GM12878 (cell line): ENCODE results near the gene AP2A2. TPM values are rescaled to one million over a fixed set of nuclear protein-coding genes. Genes with fewer than 3 reads are reported as not detected.

Experiments used
- ATAC-seq: fragments of 200-7000 bp; cut with Tn5 transposase; 3 replicates; pipeline ENCODE4 v1.9.1; 2020; ENCODE audit warnings: mild to moderate bottlenecking, moderate library complexity
- BruUV-seq: library from RNA; stranded (reverse); fragments of 400-500 nt; replicated peaks from 2 replicates; lab custom pipeline; 2021; lab: Mats Ljungman, UMichigan
- CTCF ChIA-PET: fragments of 300-600 bp; sonication (Branson Sonifier 250); formaldehyde crosslinking; extraction: SDS; loops from one replicate; lab custom pipeline; 2021; ENCODE audit warnings: inconsistent platforms; lab: Yijun Ruan, JAX
- POLR2A ChIA-PET: fragments of 350-600 bp; formaldehyde crosslinking; extraction: SDS; loops from one replicate; lab custom pipeline; 2021; ENCODE audit warnings: inconsistent platforms; lab: Charles Lee
- RAD21 ChIA-PET: fragments of 300-600 bp; sonication (Branson Sonifier 250); formaldehyde crosslinking; loops from one replicate; lab custom pipeline; 2023; ENCODE audit warnings: antibody characterized with exemption; ENCODE audit not compliant: unreplicated experiment; lab: Charles Lee
- SMC1A ChIA-PET: fragments of 300-600 bp; sonication (Branson Sonifier 250); formaldehyde crosslinking; loops from one replicate; lab custom pipeline; 2023; ENCODE audit not compliant: unreplicated experiment, uncharacterized antibody; lab: Charles Lee
- DNase-seq: peaks from one replicate; pipeline ENCODE4 v3.0.0-alpha.2; 2011; ENCODE audit warnings: low read depth, low spot score
- FAIRE-seq: peaks from 3 replicates; lab custom pipeline; 2011; peaks lifted over from hg19 to GRCh38; lab: Jason Lieb, UNC
- H2AFZ ChIP-seq: 2 replicates; pipeline ENCODE4 v1.6.0; 2011; ENCODE audit warnings: low read depth, low read length, control low read depth; ENCODE audit not compliant: control insufficient read depth
- H3K27ac ChIP-seq: 2 replicates; pipeline ENCODE4 v1.5.1; 2011; ENCODE audit warnings: control low read depth; ENCODE audit not compliant: control insufficient read depth, insufficient read depth
- H3K27me3 ChIP-seq, 2 experiments: replicated peaks in 1 of 2; 2 replicates each; pipeline versions ENCODE4 v1.6.0 to v1.6.1; 2011; ENCODE audit warnings: low read length in 1 of 2; ENCODE audit not compliant: control insufficient read depth in 2 of 2, insufficient read depth in 2 of 2
- H3K36me3 ChIP-seq, 2 experiments: 2 replicates each; pipeline ENCODE4 v1.5.1; 2011; ENCODE audit warnings: low read length in 1 of 2; ENCODE audit not compliant: control insufficient read depth in 2 of 2, insufficient read depth in 2 of 2
- H3K4me1 ChIP-seq: 2 replicates; pipeline ENCODE4 v1.6.1; 2011; ENCODE audit warnings: mild to moderate bottlenecking, low read length, moderate library complexity, mixed read lengths; ENCODE audit not compliant: control insufficient read depth, insufficient read depth
- H3K4me2 ChIP-seq: 2 replicates; pipeline ENCODE4 v1.6.0; 2011; ENCODE audit warnings: control low read depth; ENCODE audit not compliant: control insufficient read depth, insufficient read depth
- H3K4me3 ChIP-seq: fragments of 200-600 bp; sonication (generic); 2 replicates; pipeline ENCODE4 v1.5.1; 2016
- H3K79me2 ChIP-seq: 2 replicates; pipeline ENCODE4 v1.6.0; 2011; ENCODE audit warnings: low read length; ENCODE audit not compliant: control insufficient read depth, insufficient read depth
- H3K9ac ChIP-seq: 2 replicates; pipeline ENCODE4 v1.8.0; 2011; ENCODE audit warnings: low read length, control low read depth, mixed read lengths; ENCODE audit not compliant: control insufficient read depth, insufficient read depth
- H3K9me3 ChIP-seq: replicated peaks from 3 replicates; pipeline ENCODE4 v1.5.1; 2011; ENCODE audit warnings: mild to moderate bottlenecking, low read length; ENCODE audit not compliant: control insufficient read depth, insufficient read depth
- H4K20me1 ChIP-seq: 2 replicates; pipeline ENCODE4 v1.6.0; 2011; ENCODE audit not compliant: control insufficient read depth, insufficient read depth
- CHD4 ChIP-seq: fragments of 200-600 bp; sonication (generic); IDR thresholded peaks from 2 replicates; pipeline ENCODE4 v1.6.1; 2016; ENCODE audit warnings: mild to moderate bottlenecking
- CTCF ChIP-seq, 3 experiments: IDR thresholded peaks in 2 of 3; conservative IDR thresholded peaks in 1 of 3; 2 replicates each; pipeline ENCODE4 v1.5.1; 2011; ENCODE audit warnings: low read depth in 3 of 3, low read length in 3 of 3, mild to moderate bottlenecking in 3 of 3, control low read depth in 2 of 3, moderate library complexity in 2 of 3, inconsistent platforms in 1 of 3, mixed read lengths in 1 of 3; ENCODE audit not compliant: control insufficient read depth in 2 of 3, insufficient read depth in 1 of 3; ENCODE audit errors: extremely low read depth in 1 of 3
- EZH2 ChIP-seq: IDR thresholded peaks from 2 replicates; pipeline ENCODE4 v1.6.1; 2012; ENCODE audit warnings: low read depth, mild to moderate bottlenecking, control low read depth, inconsistent platforms, low read length, borderline replicate concordance; ENCODE audit not compliant: control insufficient read depth
- FOS ChIP-seq: IDR thresholded peaks from 3 replicates; pipeline ENCODE4 v1.6.1; 2011; ENCODE audit warnings: borderline replicate concordance; ENCODE audit not compliant: insufficient read length; ENCODE audit errors: extremely low read depth
- GATAD2B ChIP-seq: fragments of 450-650 bp; conservative IDR thresholded peaks from 2 replicates; pipeline ENCODE4 v1.6.1; 2017; ENCODE audit warnings: low read depth, mild to moderate bottlenecking, moderate library complexity
- IRF5 ChIP-seq: fragments of 450-650 bp; IDR thresholded peaks from 2 replicates; pipeline ENCODE4 v1.6.1; 2017; ENCODE audit warnings: borderline replicate concordance
- MXI1 ChIP-seq: fragments of 150-350 bp; IDR thresholded peaks from 2 replicates; pipeline ENCODE4 v1.6.1; 2011; ENCODE audit warnings: low read depth, mild to moderate bottlenecking, inconsistent platforms, low read length, improper control_type of control experiment
- NRF1 ChIP-seq: conservative IDR thresholded peaks from 2 replicates; pipeline ENCODE4 v1.6.1; 2011; ENCODE audit warnings: mild to moderate bottlenecking, low read depth, low read length, improper control_type of control experiment
- PAX8 ChIP-seq: fragments of 450-650 bp; IDR thresholded peaks from 2 replicates; pipeline ENCODE4 v1.6.1; 2017; ENCODE audit warnings: mild to moderate bottlenecking, moderate library complexity
- PBX3 ChIP-seq: IDR thresholded peaks from 2 replicates; pipeline ENCODE4 v1.6.1; 2011; ENCODE audit warnings: mild to moderate bottlenecking, low read depth, low read length, moderate library complexity; ENCODE audit not compliant: insufficient replicate concordance
- RAD21 ChIP-seq: IDR thresholded peaks from 2 replicates; pipeline ENCODE4 v1.6.1; 2011; ENCODE audit warnings: mild to moderate bottlenecking, low read depth, low read length, moderate library complexity; ENCODE audit not compliant: insufficient read depth
- RELB ChIP-seq: fragments of 450-650 bp; IDR thresholded peaks from 2 replicates; pipeline ENCODE4 v1.6.1; 2017; ENCODE audit warnings: low read depth, mild to moderate bottlenecking, moderate library complexity
- RUNX3 ChIP-seq: IDR thresholded peaks from 2 replicates; pipeline ENCODE4 v1.6.1; 2012; ENCODE audit warnings: low read length, inconsistent platforms
- SRF ChIP-seq, 2 experiments: IDR thresholded peaks; 2 replicates each; pipeline ENCODE4 v1.6.1; 2011; ENCODE audit warnings: low read depth in 2 of 2, low read length in 2 of 2, mild to moderate bottlenecking in 1 of 2, moderate library complexity in 1 of 2
- SUPT20H ChIP-seq: IDR thresholded peaks from 2 replicates; pipeline ENCODE4 v1.6.1; 2011; ENCODE audit warnings: low read depth, mild to moderate bottlenecking, low read length, moderate library complexity, borderline replicate concordance; ENCODE audit not compliant: control insufficient read depth
- YY1 ChIP-seq: IDR thresholded peaks from 2 replicates; pipeline ENCODE4 v1.6.1; 2011; ENCODE audit warnings: low read depth, mild to moderate bottlenecking, low read length
- ZNF384 ChIP-seq: IDR thresholded peaks from 2 replicates; pipeline ENCODE4 v1.6.1; 2012; ENCODE audit warnings: low read depth, mild to moderate bottlenecking, low read length, improper control_type of control experiment, borderline replicate concordance
- WGBS: methylation state at CpG from one replicate; pipeline ENCODE4 v1.1.6; 2016; ENCODE audit warnings: low lambda C conversion rate; ENCODE audit not compliant: insufficient replicate concordance, insufficient coverage; ENCODE audit errors: missing lambda C conversion rate; 5-methylcytosine and 5-hydroxymethylcytosine counted together
- in situ Hi-C: fragments of 300-500 bp; cut with MboI; formaldehyde crosslinking; loops from 9 replicates; pipeline ENCODE4 v1.14.3; 2018; ENCODE audit warnings: mixed read lengths
- intact Hi-C: fragments of 100-400 bp; cut with micrococcal nuclease; formaldehyde crosslinking; loops from one replicate; pipeline ENCODE4 v1.14.2; 2022; ENCODE audit not compliant: unreplicated experiment
- polyA plus RNA-seq, 11 experiments: library from polyadenylated mRNA; depleted of rRNA in 4 of 11; unstranded in 6 of 11; stranded (reverse) in 5 of 11; fragments of >200 nt; fragmentation: Nextera tagmentation in 4 of 11; fragmentation: Illumina TruSeq in 1 of 11; extraction: Ambion mirVana in 4 of 11; extraction: Trizol in 1 of 11; gene quantifications; 1 replicate in 1 of 11; 2 replicates in 10 of 11; pipeline versions ENCODE4 v1.2.1 to v1.2.3, GENCODE V29; 2011 to 2016; ENCODE audit warnings: inconsistent platforms in 2 of 11, missing spikeins in 2 of 11, low read depth in 1 of 11
- total RNA-seq, 4 experiments: library from RNA; depleted of rRNA in 3 of 4; stranded (reverse); fragments of >200 nt in 3 of 4; fragmentation: Illumina TruSeq in 1 of 4; extraction: Trizol in 1 of 4; gene quantifications; 2 replicates each; pipeline versions ENCODE4 v1.2.1 to v1.2.3, GENCODE V29; 2013 to 2021

Gene AP2A2
- total and polyA plus RNA-seq, 10 of the 15 experiments (the other 5 are each of a cell fraction or from before 2014, with no cell fraction given), result 0.58 to 48.8 (median 18.2) TPM

GRCh38 chr11:1053121-1053901 is 127.6 kb downstream of the AP2A2 start:
- ChIA-PET POLR2A (no interaction called here), CTCF (interaction anchor here (0.7 kb wide), 1 partner anchor 205 kb away, joined by 4 read pairs; no protein-coding TSS in a partner anchor), RAD21 (no interaction called here), SMC1A (no interaction called here)
- no peak for FAIRE-seq
- H4K20me1 ChIP-seq, result no peaks in the 10 kb centered on the region
- intact Hi-C loops (loop anchor here (5.0 kb wide), 1 partner anchor 126 kb away; the partner anchor contains the start of gene AP2A2), in situ Hi-C loops (loop anchor here (10.0 kb wide), 1 partner anchor 209 kb away; the partner anchor contains the start of genes POLR2L and TSPAN4)
- H3K4me3 ChIP-seq, result no peak overlapping the region
- H3K36me3 ChIP-seq, result no peaks in the 10 kb centered on the region
- ATAC-seq, result no peak
- no peaks in the 10 kb centered on the region for H3K4me1 ChIP-seq
- no peak overlapping the region for H3K27ac ChIP-seq
- H3K9ac ChIP-seq, result no peak overlapping the region
- 44% methylated on average over 22 of the region's 25 CpGs for WGBS
- no peak overlapping the region for H2AFZ ChIP-seq
- no TSS peak for BruUV-seq
- no peaks in the 10 kb centered on the region for H3K27me3 ChIP-seq
- no peak overlapping the region for H3K4me2 ChIP-seq
- no peaks in the 10 kb centered on the region for H3K79me2 ChIP-seq
- no peaks in the 10 kb centered on the region for H3K9me3 ChIP-seq
- no peak for DNase-seq
- TF ChIP-seq SRF (IDR thresholded peaks at IDR 0.05; ENCODE audit: low read depth in 2 of 2, low read length in 2 of 2), result no peak
- TF ChIP-seq YY1, result no peak
- no peak for TF ChIP-seq RUNX3
- TF ChIP-seq IRF5, result no peak
- no peak for TF ChIP-seq GATAD2B
- TF ChIP-seq RAD21, result no peak
- TF ChIP-seq PBX3, result no peak
- no peak for TF ChIP-seq CTCF (IDR thresholded peaks at IDR 0.05 in 2 of 3, conservative IDR thresholded peaks at IDR 0.05 in 1 of 3; ENCODE audit: control insufficient read depth in 2 of 3, extremely low read depth in 1 of 3, insufficient read depth in 1 of 3, low read depth in 3 of 3, low read length in 3 of 3)
- no peak for TF ChIP-seq CHD4
- TF ChIP-seq EZH2, result no peak
- TF ChIP-seq NRF1, result no peak
- TF ChIP-seq FOS, result no peak
- TF ChIP-seq ZNF384, result no peak
- no peak for TF ChIP-seq RELB
- TF ChIP-seq SUPT20H, result no peak
- TF ChIP-seq MXI1, result no peak
- TF ChIP-seq PAX8, result no peak
